ENCODE results near the gene TMEM145.

The TMEM145 gene

GRCh38 chr19:42279155-42279901, 33.8 kb upstream of the TMEM145 start:
- TF ChIP-seq, protein P1, sequence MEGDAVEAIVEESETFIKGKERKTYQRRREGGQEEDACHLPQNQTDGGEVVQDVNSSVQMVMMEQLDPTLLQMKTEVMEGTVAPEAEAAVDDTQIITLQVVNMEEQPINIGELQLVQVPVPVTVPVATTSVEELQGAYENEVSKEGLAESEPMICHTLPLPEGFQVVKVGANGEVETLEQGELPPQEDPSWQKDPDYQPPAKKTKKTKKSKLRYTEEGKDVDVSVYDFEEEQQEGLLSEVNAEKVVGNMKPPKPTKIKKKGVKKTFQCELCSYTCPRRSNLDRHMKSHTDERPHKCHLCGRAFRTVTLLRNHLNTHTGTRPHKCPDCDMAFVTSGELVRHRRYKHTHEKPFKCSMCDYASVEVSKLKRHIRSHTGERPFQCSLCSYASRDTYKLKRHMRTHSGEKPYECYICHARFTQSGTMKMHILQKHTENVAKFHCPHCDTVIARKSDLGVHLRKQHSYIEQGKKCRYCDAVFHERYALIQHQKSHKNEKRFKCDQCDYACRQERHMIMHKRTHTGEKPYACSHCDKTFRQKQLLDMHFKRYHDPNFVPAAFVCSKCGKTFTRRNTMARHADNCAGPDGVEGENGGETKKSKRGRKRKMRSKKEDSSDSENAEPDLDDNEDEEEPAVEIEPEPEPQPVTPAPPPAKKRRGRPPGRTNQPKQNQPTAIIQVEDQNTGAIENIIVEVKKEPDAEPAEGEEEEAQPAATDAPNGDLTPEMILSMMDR (IDR thresholded peaks at IDR 0.05; ENCODE audit: low read depth, low read length): no peak
- H3K4me3 ChIP-seq (ENCODE audit: low read depth, low read length): peak overlapping the region; percentile 75

- H3K4me3 ChIP-seq (ENCODE audit: low read depth, low read length): peak overlapping the region; percentile 75
- TF ChIP-seq, protein P1 (IDR thresholded peaks at IDR 0.05; ENCODE audit: low read depth, low read length): peak; percentile 94
These were observed 33.0 kb upstream of the TMEM145 start for GRCh38 chr19:42279902-42280814.

GRCh38 chr19:42280815-42281145, 32.3 kb upstream of the TMEM145 start:
- TF ChIP-seq, protein P1 (IDR thresholded peaks at IDR 0.05; ENCODE audit: low read depth, low read length): no peak
- H3K4me3 ChIP-seq (ENCODE audit: low read depth, low read length): peak overlapping the region; percentile 75

- peak overlapping the region; percentile 75 for H3K4me3 ChIP-seq (ENCODE audit: low read depth, low read length)
- TF ChIP-seq, protein P1 (IDR thresholded peaks at IDR 0.05; ENCODE audit: low read depth, low read length): no peak
These were observed 31.8 kb upstream of the TMEM145 start for GRCh38 chr19:42281146-42281826.

GRCh38 chr19:42281827-42282762, 31.0 kb upstream of the TMEM145 start:
- H3K4me3 ChIP-seq (ENCODE audit: low read depth, low read length): peak overlapping the region; percentile 75
- TF ChIP-seq, protein P1 (IDR thresholded peaks at IDR 0.05; ENCODE audit: low read depth, low read length): no peak

DNA sequence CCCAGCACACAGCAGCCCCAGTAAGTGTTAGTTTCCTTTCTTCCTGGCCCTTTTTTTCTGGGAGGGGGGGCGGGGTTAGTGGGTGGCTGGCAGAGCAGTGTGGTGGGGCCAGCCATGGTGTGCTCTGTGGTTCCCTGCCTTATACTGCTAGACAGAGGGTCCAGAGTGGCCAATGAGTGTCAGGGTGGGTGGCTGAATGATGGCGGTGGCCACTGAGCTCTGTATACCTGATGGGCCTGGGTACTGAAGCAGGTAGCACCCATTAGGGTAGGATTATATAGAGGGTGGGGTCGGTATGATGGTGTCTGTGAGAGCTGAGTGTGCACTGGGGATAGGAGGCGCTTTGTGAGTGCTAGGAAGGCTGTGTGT, 30.3 kb upstream of the TMEM145 start:
- TF ChIP-seq, protein P1 (IDR thresholded peaks at IDR 0.05; ENCODE audit: low read depth, low read length): no peak
- peak overlapping the region; percentile 50; the same call in 1 of the 2 replicates for H3K4me3 ChIP-seq (ENCODE audit: low read depth, low read length)
